HL-60 (cell line): ENCODE data around the gene TMEM231.

ENCODE experiments used
- DNase-seq, 2 experiments: peaks; one replicate each; pipeline ENCODE4 v3.0.0-alpha.2; 2010 to 2020; ENCODE audit warnings: low read depth in 1 of 2, low spot score in 1 of 2
- H3K27ac ChIP-seq: fragments of 250-450 bp; sonication (Bioruptor Pico); replicated peaks from 2 replicates; pipeline ENCODE4 v1.5.1; 2020; ENCODE audit warnings: mild to moderate bottlenecking, moderate library complexity
- H3K27me3 ChIP-seq: fragments of 250-450 bp; sonication (Bioruptor Pico); 2 replicates; pipeline ENCODE4 v1.5.1; 2021; ENCODE audit warnings: mild to moderate bottlenecking, moderate library complexity; ENCODE audit not compliant: insufficient read depth, poor library complexity, severe bottlenecking
- H3K4me3 ChIP-seq: replicated peaks from 2 replicates; pipeline ENCODE4 v1.5.1; 2011; ENCODE audit warnings: mild to moderate bottlenecking, control low read depth, low read length; ENCODE audit not compliant: insufficient read depth
- CTCF ChIP-seq: IDR thresholded peaks from one replicate; pipeline ENCODE4 v1.5.1; 2011; ENCODE audit warnings: low read length, control low read depth, inconsistent platforms; ENCODE audit not compliant: insufficient read depth
- GABPA ChIP-seq: IDR thresholded peaks from 2 replicates; pipeline ENCODE4 v1.6.1; 2012; ENCODE audit warnings: low read depth
- POLR2AphosphoS5 ChIP-seq: IDR thresholded peaks from 2 replicates; pipeline ENCODE4 v1.6.1; 2012; ENCODE audit warnings: low read depth
- REST ChIP-seq: IDR thresholded peaks from 2 replicates; pipeline ENCODE4 v1.6.1; 2012; ENCODE audit warnings: low read depth; ENCODE audit not compliant: insufficient replicate concordance
- SPI1 ChIP-seq: IDR thresholded peaks from 2 replicates; pipeline ENCODE4 v1.6.1; 2012; ENCODE audit warnings: low read depth, mild to moderate bottlenecking, borderline replicate concordance

TMEM231 gene

DNA sequence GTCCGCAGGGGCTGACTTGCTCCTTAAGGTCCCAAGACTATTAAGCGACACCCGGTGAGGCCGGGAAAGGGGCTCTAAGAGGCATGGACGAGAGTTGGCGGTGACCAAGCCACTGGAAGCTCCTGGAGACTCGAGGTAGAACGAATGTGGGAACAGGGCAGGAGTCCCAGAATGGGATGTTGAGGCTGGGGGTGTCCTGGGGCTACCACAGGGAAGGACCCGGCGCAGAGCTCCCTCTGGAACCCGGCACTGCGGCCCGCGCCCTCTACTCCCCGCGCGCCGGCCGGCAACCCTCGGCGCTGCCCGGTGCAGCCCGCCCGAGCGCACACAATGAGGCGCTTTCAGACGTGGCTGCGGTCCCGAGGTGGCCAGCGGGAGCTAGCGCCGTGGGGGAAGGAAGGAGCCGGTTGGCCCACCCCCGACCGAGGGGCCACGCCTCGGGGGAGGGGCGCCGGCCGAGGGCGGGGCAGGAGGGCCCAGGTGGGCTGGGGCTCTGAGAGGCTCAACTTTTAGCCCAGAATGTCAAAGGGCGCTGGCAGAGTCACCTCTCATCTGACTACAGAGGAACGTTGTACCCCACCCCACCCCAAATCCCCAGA, 60.9 kb downstream of the TMEM231 start, which contains the start of gene CHST6:
TSS of gene CHST6 (minus strand) at position 366 of the 599 bp plus-strand sequence. CDS start 15,613 bp downstream, outside the sequence.
- Histone ChIP-seq H3K27ac (no peak within 1 kb of the TSS), H3K27me3 (peaks cover 36% of the 10 kb centered on the region), H3K4me3 (no peak within 1 kb of the TSS)
- TF ChIP-seq POLR2AphosphoS5 (no peak), SPI1 (no peak)
- no peak for DNase-seq

- no peak overlapping the region for H3K4me3 ChIP-seq
- H3K27ac ChIP-seq: no peak overlapping the region
Observed at GRCh38 chr16:75494661-75495075, 61.4 kb downstream of the TMEM231 start.

GRCh38 chr16:75494184-75494583, 61.9 kb downstream of the TMEM231 start:
- H3K27ac ChIP-seq: no peak overlapping the region
- DNase-seq: no peak
- no peak overlapping the region for H3K4me3 ChIP-seq
- TF ChIP-seq GABPA (no peak), REST (no peak), CTCF (no peak), SPI1 (no peak), POLR2AphosphoS5 (no peak)
- peaks cover 36% of the 10 kb centered on the region for H3K27me3 ChIP-seq

More at GRCh38 chr16:75494661-75495075, 61.4 kb downstream of the TMEM231 start:
- DNase-seq: no peak
- TF ChIP-seq CTCF (no peak), POLR2AphosphoS5 (no peak), SPI1 (no peak), REST (no peak)
- peaks cover 36% of the 10 kb centered on the region for H3K27me3 ChIP-seq

- H3K27ac ChIP-seq: no peak overlapping the region
- no peak for DNase-seq
- H3K27me3 ChIP-seq: peaks cover 29% of the 10 kb centered on the region
- TF ChIP-seq GABPA (no peak), POLR2AphosphoS5 (no peak), CTCF (no peak), SPI1 (no peak)
- no peak overlapping the region for H3K4me3 ChIP-seq
Observed at GRCh38 chr16:75491876-75492275, 64.2 kb downstream of the TMEM231 start.
